Loucy (cell line): Measurements from ENCODE around the gene DDX18.
A peak's percentile ranks its signal among the peaks of the same experiment; 100 is the strongest.

Experiments used
- H2AFZ ChIP-seq: fragments of 200-600 bp; sonication (generic); 2 replicates; pipeline ENCODE4 v1.6.0; 2016; ENCODE audit warnings: antibody characterized with exemption, mild to moderate bottlenecking, low read length, moderate library complexity
- H3F3A ChIP-seq: fragments of 200-600 bp; 2 replicates; pipeline ENCODE4 v1.6.0; 2016; ENCODE audit warnings: antibody characterized with exemption, low read depth, mild to moderate bottlenecking
- H3K27me3 ChIP-seq: fragments of 200-600 bp; sonication (generic); 2 replicates; pipeline ENCODE4 v1.6.1; 2014; ENCODE audit warnings: low read length, mild to moderate bottlenecking; ENCODE audit not compliant: insufficient read depth, poor library complexity, severe bottlenecking
- H3K36me3 ChIP-seq: fragments of 200-600 bp; sonication (generic); 2 replicates; pipeline ENCODE4 v1.6.1; 2016; ENCODE audit warnings: low read length; ENCODE audit not compliant: insufficient read depth
- H3K4me1 ChIP-seq: fragments of 200-600 bp; sonication (generic); 2 replicates; pipeline ENCODE4 v1.5.1; 2014; ENCODE audit warnings: low read length, mild to moderate bottlenecking; ENCODE audit not compliant: insufficient read depth, poor library complexity, severe bottlenecking
- H3K4me2 ChIP-seq: fragments of 200-600 bp; sonication (generic); 2 replicates; pipeline ENCODE4 v1.6.0; 2014; ENCODE audit warnings: antibody characterized with exemption, low read length, low read depth, mild to moderate bottlenecking; ENCODE audit not compliant: poor library complexity, severe bottlenecking
- H3K4me3 ChIP-seq: fragments of 200-600 bp; sonication (generic); 2 replicates; pipeline ENCODE4 v1.5.1; 2014; ENCODE audit warnings: low read length, mild to moderate bottlenecking, mixed read lengths; ENCODE audit not compliant: poor library complexity, severe bottlenecking
- H3K79me2 ChIP-seq: fragments of 200-600 bp; sonication (generic); 2 replicates; pipeline ENCODE4 v1.6.1; 2014; ENCODE audit warnings: low read length; ENCODE audit not compliant: insufficient read depth
- H3K9ac ChIP-seq: fragments of 200-600 bp; sonication (generic); 2 replicates; pipeline ENCODE4 v1.6.0; 2014; ENCODE audit warnings: mild to moderate bottlenecking, low read depth, low read length, moderate library complexity; ENCODE audit not compliant: poor library complexity, severe bottlenecking
- H3K9me2 ChIP-seq: fragments of 200-600 bp; sonication (generic); replicated peaks from 2 replicates; pipeline ENCODE4 v1.6.1; 2016; ENCODE audit warnings: low read depth, low read length, mixed read lengths
- H3K9me3 ChIP-seq: fragments of 200-600 bp; sonication (generic); 2 replicates; pipeline ENCODE4 v1.6.1; 2014; ENCODE audit warnings: mild to moderate bottlenecking, antibody characterized with exemption, low read length, low read depth; ENCODE audit not compliant: insufficient read depth
- H4K20me1 ChIP-seq: fragments of 200-600 bp; sonication (generic); 2 replicates; pipeline ENCODE4 v1.6.0; 2014; ENCODE audit warnings: antibody characterized with exemption, low read length, mild to moderate bottlenecking; ENCODE audit not compliant: insufficient read depth, poor library complexity, severe bottlenecking
- CTCF ChIP-seq: fragments of 200-600 bp; sonication (generic); conservative IDR thresholded peaks from 2 replicates; pipeline ENCODE4 v1.5.1; 2014; ENCODE audit warnings: mild to moderate bottlenecking, antibody characterized with exemption, low read length
- EZH2phosphoT487 ChIP-seq: fragments of 200-600 bp; IDR thresholded peaks from 2 replicates; pipeline ENCODE4 v1.6.1; 2018; ENCODE audit warnings: antibody characterized with exemption, mild to moderate bottlenecking, moderate library complexity, borderline replicate concordance

DDX18 gene

GRCh38 chr2:117850461-117850860 is 36.0 kb downstream of the DDX18 start:
- TF ChIP-seq EZH2phosphoT487 (no peak), CTCF (no peak)
- Histone ChIP-seq H3K9ac (no peak overlapping the region), H3K27me3 (no peaks in the 10 kb centered on the region), H3F3A (no peaks in the 10 kb centered on the region), H3K36me3 (no peaks in the 10 kb centered on the region), H3K79me2 (no peaks in the 10 kb centered on the region), H2AFZ (no peak overlapping the region), H3K9me3 (peaks cover 4% of the 10 kb centered on the region; the same call in 1 of the 2 replicates), H3K4me2 (no peak overlapping the region), H3K4me1 (peaks cover 35% of the 10 kb centered on the region), H3K9me2 (no peaks in the 10 kb centered on the region), H4K20me1 (no peaks in the 10 kb centered on the region), H3K4me3 (no peak overlapping the region)

GRCh38 chr2:117851969-117852368 is 37.5 kb downstream of the DDX18 start:
- Histone ChIP-seq H2AFZ (no peak overlapping the region), H3K79me2 (no peaks in the 10 kb centered on the region), H3K9ac (no peak overlapping the region), H3K4me2 (peak overlapping the region; percentile 33), H3K9me2 (no peaks in the 10 kb centered on the region), H3K4me1 (peaks cover 45% of the 10 kb centered on the region), H3K4me3 (no peak overlapping the region), H3K9me3 (peaks cover 4% of the 10 kb centered on the region; the same call in 1 of the 2 replicates), H3K27me3 (no peaks in the 10 kb centered on the region), H3F3A (no peaks in the 10 kb centered on the region), H4K20me1 (no peaks in the 10 kb centered on the region), H3K36me3 (no peaks in the 10 kb centered on the region)
- no peak for TF ChIP-seq CTCF
- TF ChIP-seq EZH2phosphoT487: no peak

GRCh38 chr2:117853316-117853715 is 38.8 kb downstream of the DDX18 start:
- Histone ChIP-seq H3K9me2 (no peaks in the 10 kb centered on the region), H3K9me3 (no peaks in the 10 kb centered on the region), H3K9ac (no peak overlapping the region), H3K4me1 (peaks cover 52% of the 10 kb centered on the region), H3K27me3 (no peaks in the 10 kb centered on the region), H3K36me3 (no peaks in the 10 kb centered on the region), H3F3A (no peaks in the 10 kb centered on the region), H4K20me1 (no peaks in the 10 kb centered on the region), H3K4me2 (no peak overlapping the region), H3K4me3 (no peak overlapping the region), H3K79me2 (no peaks in the 10 kb centered on the region), H2AFZ (no peak overlapping the region)
- TF ChIP-seq CTCF: no peak
- TF ChIP-seq EZH2phosphoT487: no peak
